HepG2 (cell line): ENCODE measurements around the gene UQCRHL. TPM values are rescaled to one million over a fixed set of nuclear protein-coding genes. Genes with fewer than 3 reads are reported as not detected.
A peak's percentile ranks its signal among the peaks of the same experiment; 100 is the strongest.

Experiments
- AGO2 ChIP-seq: fragments of 200-400 bp; formaldehyde crosslinking; optimal IDR thresholded peaks from 2 replicates; pipeline ENCODE3; 2017; ENCODE audit warnings: mild to moderate bottlenecking, low read depth, low read length, moderate library complexity
- ATF7 ChIP-seq, 2 experiments: fragments of 450-650 bp in 1 of 2; sonication (generic) in 1 of 2; formaldehyde crosslinking in 1 of 2; IDR thresholded peaks; 2 replicates each; pipeline versions ENCODE4 v1.4.0 to v1.6.1; 2016 to 2020; ENCODE audit warnings: antibody characterized with exemption in 1 of 2, mild to moderate bottlenecking in 1 of 2, missing genetic modification reagents in 1 of 2
- ATM ChIP-seq: fragments of 450-650 bp; IDR thresholded peaks from 2 replicates; pipeline ENCODE4 v1.7.1; 2017; ENCODE audit warnings: mild to moderate bottlenecking, borderline replicate concordance
- GTF2F1 ChIP-seq: fragments of 150-350 bp; IDR thresholded peaks from 2 replicates; pipeline ENCODE4 v1.6.1; 2014; ENCODE audit warnings: low read length
- HOXD1 ChIP-seq: sonication (generic); formaldehyde crosslinking; IDR thresholded peaks from 2 replicates; pipeline ENCODE4 v1.5.0; 2020; ENCODE audit warnings: missing genetic modification reagents
- PRPF4 ChIP-seq: fragments of 200-400 bp; formaldehyde crosslinking; IDR thresholded peaks from 2 replicates; pipeline ENCODE4 v1.6.1; 2016; ENCODE audit warnings: low read length, low read depth; ENCODE audit not compliant: poor library complexity, severe bottlenecking
- RFX5 ChIP-seq: IDR thresholded peaks from 2 replicates; pipeline ENCODE4 v1.6.1; 2011; ENCODE audit warnings: low read depth, low read length, improper control_type of control experiment
- SALL1 ChIP-seq: sonication (generic); formaldehyde crosslinking; IDR thresholded peaks from 2 replicates; pipeline ENCODE4 v1.8.0; 2022; ENCODE audit warnings: mild to moderate bottlenecking, missing genetic modification reagents
- SALL2 ChIP-seq: sonication (generic); formaldehyde crosslinking; IDR thresholded peaks from 2 replicates; pipeline ENCODE4 v1.8.1; 2023; ENCODE audit warnings: mild to moderate bottlenecking, missing genetic modification reagents, inconsistent platforms
- SATB2 ChIP-seq: sonication (generic); formaldehyde crosslinking; IDR thresholded peaks from 2 replicates; pipeline ENCODE4 v1.5.0; 2020; ENCODE audit warnings: missing genetic modification reagents
- ZBTB38 ChIP-seq: sonication (generic); formaldehyde crosslinking; IDR thresholded peaks from 2 replicates; pipeline ENCODE4 v1.5.1; 2020; ENCODE audit warnings: mild to moderate bottlenecking, missing genetic modification reagents
- ZNF614 ChIP-seq: IDR thresholded peaks from 2 replicates; pipeline ENCODE4 v1.6.1; 2018; ENCODE audit warnings: missing biosample characterization, missing genetic modification reagents, inconsistent platforms, borderline replicate concordance
- polyA plus RNA-seq, 8 experiments: library from polyadenylated mRNA; depleted of rRNA in 3 of 8; stranded (reverse) in 7 of 8; unstranded in 1 of 8; fragments of >200 nt; fragmentation: Illumina TruSeq in 4 of 8; extraction: Trizol in 4 of 8; gene quantifications; 2 replicates each; pipeline versions ENCODE4 v1.2.1 to v1.2.3, GENCODE V29; 2011 to 2016; ENCODE audit warnings: low read depth in 4 of 8, missing spikeins in 1 of 8, mixed read lengths in 1 of 8; ENCODE audit not compliant: insufficient read depth in 1 of 8
- total RNA-seq, 5 experiments: library from RNA; depleted of rRNA; stranded (reverse); fragments of >200 nt; fragmentation: Illumina TruSeq; extraction: Trizol; gene quantifications; 2 replicates each; pipeline ENCODE4 v1.2.3, GENCODE V29; 2016; ENCODE audit warnings: low read depth in 1 of 5
- TF ChIP-seq, protein P1 (sequence below): sonication (generic); formaldehyde crosslinking; IDR thresholded peaks from 2 replicates; pipeline ENCODE4 v1.5.0; 2020; ENCODE audit warnings: missing genetic modification reagents, mild to moderate bottlenecking, borderline replicate concordance
- TF ChIP-seq, protein P2 (sequence below): sonication (generic); formaldehyde crosslinking; IDR thresholded peaks from 2 replicates; pipeline ENCODE4 v1.5.0; 2020; ENCODE audit warnings: mild to moderate bottlenecking, missing genetic modification reagents
- TF ChIP-seq, protein P3 (sequence below): sonication (generic); formaldehyde crosslinking; IDR thresholded peaks from 2 replicates; pipeline ENCODE4 v1.4.0; 2020; ENCODE audit warnings: missing genetic modification reagents
- TF ChIP-seq, protein P4 (sequence below): IDR thresholded peaks from 2 replicates; pipeline ENCODE4 v1.6.1; 2016; ENCODE audit warnings: low read depth, missing genetic modification reagents, missing compliant biosample characterization

UQCRHL gene
- total and polyA plus RNA-seq, 2 of the 13 experiments (the other 11 are each of a cell fraction or from before 2014, with no cell fraction given), result 1.8 to 2.3 TPM

DNA sequence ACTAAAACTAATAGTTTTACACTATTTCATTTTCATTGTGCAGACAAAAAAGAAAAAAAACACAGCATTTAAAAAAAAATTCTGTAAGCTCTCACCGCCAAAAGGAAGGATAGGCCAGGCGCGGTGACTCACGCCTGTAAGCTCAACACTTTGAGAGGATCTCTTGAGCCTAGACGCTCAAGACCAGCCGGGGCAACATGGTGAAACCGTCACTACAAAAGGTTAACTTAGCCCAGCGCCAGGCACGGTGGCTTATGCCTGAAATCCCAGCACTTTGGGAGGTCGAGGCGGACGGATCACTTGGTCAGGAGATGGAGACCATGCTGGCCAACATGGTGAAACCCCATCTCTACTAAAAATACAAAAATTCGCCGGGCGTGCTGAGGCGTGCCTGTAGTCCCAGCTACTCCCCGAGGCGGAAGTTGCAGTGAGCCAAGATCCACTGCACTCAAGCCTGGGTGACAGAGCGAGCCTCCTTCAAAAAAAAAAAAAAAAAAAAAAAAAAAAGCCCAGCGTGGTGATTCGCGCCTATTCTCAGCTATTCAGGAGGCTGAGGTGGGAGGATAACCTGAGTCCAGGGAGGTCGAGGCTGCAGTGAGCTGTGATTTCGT, 25.7 kb upstream of the UQCRHL start (continued):
- TF ChIP-seq, protein P1, sequence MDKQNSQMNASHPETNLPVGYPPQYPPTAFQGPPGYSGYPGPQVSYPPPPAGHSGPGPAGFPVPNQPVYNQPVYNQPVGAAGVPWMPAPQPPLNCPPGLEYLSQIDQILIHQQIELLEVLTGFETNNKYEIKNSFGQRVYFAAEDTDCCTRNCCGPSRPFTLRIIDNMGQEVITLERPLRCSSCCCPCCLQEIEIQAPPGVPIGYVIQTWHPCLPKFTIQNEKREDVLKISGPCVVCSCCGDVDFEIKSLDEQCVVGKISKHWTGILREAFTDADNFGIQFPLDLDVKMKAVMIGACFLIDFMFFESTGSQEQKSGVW, result no peak
- TF ChIP-seq ZBTB38 (CRISPR knock-in tag), result peak; percentile 97
- TF ChIP-seq SALL2 (CRISPR knock-in tag), result no peak
- TF ChIP-seq, protein P2, sequence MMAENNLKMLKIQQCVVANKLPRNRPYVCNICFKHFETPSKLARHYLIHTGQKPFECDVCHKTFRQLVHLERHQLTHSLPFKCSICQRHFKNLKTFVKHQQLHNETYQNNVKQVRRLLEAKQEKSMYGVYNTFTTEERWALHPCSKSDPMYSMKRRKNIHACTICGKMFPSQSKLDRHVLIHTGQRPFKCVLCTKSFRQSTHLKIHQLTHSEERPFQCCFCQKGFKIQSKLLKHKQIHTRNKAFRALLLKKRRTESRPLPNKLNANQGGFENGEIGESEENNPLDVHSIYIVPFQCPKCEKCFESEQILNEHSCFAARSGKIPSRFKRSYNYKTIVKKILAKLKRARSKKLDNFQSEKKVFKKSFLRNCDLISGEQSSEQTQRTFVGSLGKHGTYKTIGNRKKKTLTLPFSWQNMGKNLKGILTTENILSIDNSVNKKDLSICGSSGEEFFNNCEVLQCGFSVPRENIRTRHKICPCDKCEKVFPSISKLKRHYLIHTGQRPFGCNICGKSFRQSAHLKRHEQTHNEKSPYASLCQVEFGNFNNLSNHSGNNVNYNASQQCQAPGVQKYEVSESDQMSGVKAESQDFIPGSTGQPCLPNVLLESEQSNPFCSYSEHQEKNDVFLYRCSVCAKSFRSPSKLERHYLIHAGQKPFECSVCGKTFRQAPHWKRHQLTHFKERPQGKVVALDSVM, result peak; percentile 89
- TF ChIP-seq, protein P3, sequence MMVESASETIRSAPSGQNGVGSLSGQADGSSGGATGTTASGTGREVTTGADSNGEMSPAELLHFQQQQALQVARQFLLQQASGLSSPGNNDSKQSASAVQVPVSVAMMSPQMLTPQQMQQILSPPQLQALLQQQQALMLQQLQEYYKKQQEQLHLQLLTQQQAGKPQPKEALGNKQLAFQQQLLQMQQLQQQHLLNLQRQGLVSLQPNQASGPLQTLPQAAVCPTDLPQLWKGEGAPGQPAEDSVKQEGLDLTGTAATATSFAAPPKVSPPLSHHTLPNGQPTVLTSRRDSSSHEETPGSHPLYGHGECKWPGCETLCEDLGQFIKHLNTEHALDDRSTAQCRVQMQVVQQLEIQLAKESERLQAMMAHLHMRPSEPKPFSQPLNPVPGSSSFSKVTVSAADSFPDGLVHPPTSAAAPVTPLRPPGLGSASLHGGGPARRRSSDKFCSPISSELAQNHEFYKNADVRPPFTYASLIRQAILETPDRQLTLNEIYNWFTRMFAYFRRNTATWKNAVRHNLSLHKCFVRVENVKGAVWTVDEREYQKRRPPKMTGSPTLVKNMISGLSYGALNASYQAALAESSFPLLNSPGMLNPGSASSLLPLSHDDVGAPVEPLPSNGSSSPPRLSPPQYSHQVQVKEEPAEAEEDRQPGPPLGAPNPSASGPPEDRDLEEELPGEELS (CRISPR knock-in tag), result no peak
- no peak for TF ChIP-seq ATM
- peak; percentile 0 for TF ChIP-seq AGO2
- TF ChIP-seq PRPF4, result peak; percentile 62
- TF ChIP-seq RFX5, result no peak
- no peak for TF ChIP-seq ATF7 (IDR thresholded peaks at IDR 0.05)
- TF ChIP-seq ATF7 (CRISPR knock-in tag; IDR thresholded peaks at IDR 0.05), result no peak
- TF ChIP-seq, protein P4, sequence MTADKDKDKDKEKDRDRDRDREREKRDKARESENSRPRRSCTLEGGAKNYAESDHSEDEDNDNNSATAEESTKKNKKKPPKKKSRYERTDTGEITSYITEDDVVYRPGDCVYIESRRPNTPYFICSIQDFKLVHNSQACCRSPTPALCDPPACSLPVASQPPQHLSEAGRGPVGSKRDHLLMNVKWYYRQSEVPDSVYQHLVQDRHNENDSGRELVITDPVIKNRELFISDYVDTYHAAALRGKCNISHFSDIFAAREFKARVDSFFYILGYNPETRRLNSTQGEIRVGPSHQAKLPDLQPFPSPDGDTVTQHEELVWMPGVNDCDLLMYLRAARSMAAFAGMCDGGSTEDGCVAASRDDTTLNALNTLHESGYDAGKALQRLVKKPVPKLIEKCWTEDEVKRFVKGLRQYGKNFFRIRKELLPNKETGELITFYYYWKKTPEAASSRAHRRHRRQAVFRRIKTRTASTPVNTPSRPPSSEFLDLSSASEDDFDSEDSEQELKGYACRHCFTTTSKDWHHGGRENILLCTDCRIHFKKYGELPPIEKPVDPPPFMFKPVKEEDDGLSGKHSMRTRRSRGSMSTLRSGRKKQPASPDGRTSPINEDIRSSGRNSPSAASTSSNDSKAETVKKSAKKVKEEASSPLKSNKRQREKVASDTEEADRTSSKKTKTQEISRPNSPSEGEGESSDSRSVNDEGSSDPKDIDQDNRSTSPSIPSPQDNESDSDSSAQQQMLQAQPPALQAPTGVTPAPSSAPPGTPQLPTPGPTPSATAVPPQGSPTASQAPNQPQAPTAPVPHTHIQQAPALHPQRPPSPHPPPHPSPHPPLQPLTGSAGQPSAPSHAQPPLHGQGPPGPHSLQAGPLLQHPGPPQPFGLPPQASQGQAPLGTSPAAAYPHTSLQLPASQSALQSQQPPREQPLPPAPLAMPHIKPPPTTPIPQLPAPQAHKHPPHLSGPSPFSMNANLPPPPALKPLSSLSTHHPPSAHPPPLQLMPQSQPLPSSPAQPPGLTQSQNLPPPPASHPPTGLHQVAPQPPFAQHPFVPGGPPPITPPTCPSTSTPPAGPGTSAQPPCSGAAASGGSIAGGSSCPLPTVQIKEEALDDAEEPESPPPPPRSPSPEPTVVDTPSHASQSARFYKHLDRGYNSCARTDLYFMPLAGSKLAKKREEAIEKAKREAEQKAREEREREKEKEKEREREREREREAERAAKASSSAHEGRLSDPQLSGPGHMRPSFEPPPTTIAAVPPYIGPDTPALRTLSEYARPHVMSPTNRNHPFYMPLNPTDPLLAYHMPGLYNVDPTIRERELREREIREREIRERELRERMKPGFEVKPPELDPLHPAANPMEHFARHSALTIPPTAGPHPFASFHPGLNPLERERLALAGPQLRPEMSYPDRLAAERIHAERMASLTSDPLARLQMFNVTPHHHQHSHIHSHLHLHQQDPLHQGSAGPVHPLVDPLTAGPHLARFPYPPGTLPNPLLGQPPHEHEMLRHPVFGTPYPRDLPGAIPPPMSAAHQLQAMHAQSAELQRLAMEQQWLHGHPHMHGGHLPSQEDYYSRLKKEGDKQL (CRISPR knock-in tag), result no peak
- TF ChIP-seq SALL1 (CRISPR knock-in tag), result no peak
- no peak for TF ChIP-seq ZNF614 (CRISPR knock-in tag)
- TF ChIP-seq HOXD1 (CRISPR knock-in tag), result no peak
- TF ChIP-seq GTF2F1, result no peak
- no peak for TF ChIP-seq SATB2 (CRISPR knock-in tag)
